Measurements from ENCODE around the gene HOXD3. TPM values are rescaled to one million over a fixed set of nuclear protein-coding genes. Genes with fewer than 3 reads are reported as not detected.

The HOXD3 gene
- total and polyA plus RNA-seq, 9 donors = 0.91 to 4.0 (median 1.7) TPM

GRCh38 chr2:176122052-176122682 is 34.9 kb upstream of the HOXD3 start:
- peak overlapping the region; percentile 57 for H3K4me3 ChIP-seq (ENCODE audit: low read length)
- no peaks in the 10 kb centered on the region for H3K9me3 ChIP-seq (replicated peaks; ENCODE audit: control insufficient read depth, low read depth, low read length)
- peaks cover 95% of the 10 kb centered on the region for H3K27me3 ChIP-seq (ENCODE audit: control insufficient read depth, insufficient read depth, low read length)
- WGBS (ENCODE audit: insufficient coverage) = 1% methylated on average over 40 of the region's 47 CpGs
- DNase-seq = peak; percentile 92
- no peaks in the 10 kb centered on the region for H3K36me3 ChIP-seq (ENCODE audit: control insufficient read depth, insufficient read depth, low read length)
- H3K27ac ChIP-seq (ENCODE audit: low read length) = no peak overlapping the region
- H3K4me1 ChIP-seq (ENCODE audit: control insufficient read depth, insufficient read depth, low read length) = peaks cover 17% of the 10 kb centered on the region

GRCh38 chr2:176122683-176123410 is 34.3 kb upstream of the HOXD3 start, which contains the start of gene HOXD9:
HOXD9 (plus strand) TSS chr2:176122719; CDS start chr2:176122769, 50 bp downstream.
- H3K27ac ChIP-seq (ENCODE audit: low read length) = no peak within 1 kb of the TSS
- no peaks in the 10 kb centered on the region for H3K36me3 ChIP-seq (ENCODE audit: control insufficient read depth, insufficient read depth, low read length)
- under 1% methylated on average over 52 of the region's 84 CpGs for WGBS (ENCODE audit: insufficient coverage)
- peaks cover 89% of the 10 kb centered on the region for H3K27me3 ChIP-seq (ENCODE audit: control insufficient read depth, insufficient read depth, low read length)
- peak within 1 kb of the TSS; percentile 57 for H3K4me3 ChIP-seq (ENCODE audit: low read length)
- peaks cover 10% of the 10 kb centered on the region for H3K4me1 ChIP-seq (ENCODE audit: control insufficient read depth, insufficient read depth, low read length)
- DNase-seq = no peak
- H3K9me3 ChIP-seq (replicated peaks; ENCODE audit: control insufficient read depth, low read depth, low read length) = no peaks in the 10 kb centered on the region

GRCh38 chr2:176123411-176124109 is 33.5 kb upstream of the HOXD3 start:
- H3K27me3 ChIP-seq (ENCODE audit: control insufficient read depth, insufficient read depth, low read length) = peaks cover 89% of the 10 kb centered on the region
- H3K9me3 ChIP-seq (replicated peaks; ENCODE audit: control insufficient read depth, low read depth, low read length) = no peaks in the 10 kb centered on the region
- no peak for DNase-seq
- no peak overlapping the region for H3K27ac ChIP-seq (ENCODE audit: low read length)
- no peaks in the 10 kb centered on the region for H3K36me3 ChIP-seq (ENCODE audit: control insufficient read depth, insufficient read depth, low read length)
- 6% methylated on average over 27 of the region's 40 CpGs for WGBS (ENCODE audit: insufficient coverage)
- peak overlapping the region; percentile 57 for H3K4me3 ChIP-seq (ENCODE audit: low read length)
- peaks cover 14% of the 10 kb centered on the region for H3K4me1 ChIP-seq (ENCODE audit: control insufficient read depth, insufficient read depth, low read length)

- no peak for DNase-seq
- no peak overlapping the region for H3K27ac ChIP-seq (ENCODE audit: low read length)
- H3K27me3 ChIP-seq (ENCODE audit: control insufficient read depth, insufficient read depth, low read length) = peaks cover 90% of the 10 kb centered on the region
- WGBS (ENCODE audit: insufficient coverage) = 50% methylated on average over 24 of the region's 34 CpGs
- H3K9me3 ChIP-seq (replicated peaks; ENCODE audit: control insufficient read depth, low read depth, low read length) = no peaks in the 10 kb centered on the region
- H3K36me3 ChIP-seq (ENCODE audit: control insufficient read depth, insufficient read depth, low read length) = no peaks in the 10 kb centered on the region
- H3K4me1 ChIP-seq (ENCODE audit: control insufficient read depth, insufficient read depth, low read length) = peaks cover 17% of the 10 kb centered on the region
- peak overlapping the region; percentile 57 for H3K4me3 ChIP-seq (ENCODE audit: low read length)
Measured at GRCh38 chr2:176124110-176124946, 32.8 kb upstream of the HOXD3 start.

GRCh38 chr2:176124947-176125771 is 31.9 kb upstream of the HOXD3 start:
- Histone ChIP-seq H3K27me3 (ENCODE audit: control insufficient read depth, insufficient read depth, low read length) (peaks cover 86% of the 10 kb centered on the region), H3K27ac (ENCODE audit: low read length) (no peak overlapping the region), H3K4me3 (ENCODE audit: low read length) (no peak overlapping the region), H3K4me1 (ENCODE audit: control insufficient read depth, insufficient read depth, low read length) (peaks cover 19% of the 10 kb centered on the region), H3K36me3 (ENCODE audit: control insufficient read depth, insufficient read depth, low read length) (no peaks in the 10 kb centered on the region), H3K9me3 (replicated peaks; ENCODE audit: control insufficient read depth, low read depth, low read length) (no peaks in the 10 kb centered on the region)
- no peak for DNase-seq
- 62% methylated on average over 7 of the region's 9 CpGs for WGBS (ENCODE audit: insufficient coverage)

GRCh38 chr2:176125772-176126054 is 31.4 kb upstream of the HOXD3 start:
- Histone ChIP-seq H3K27me3 (ENCODE audit: control insufficient read depth, insufficient read depth, low read length) (peaks cover 84% of the 10 kb centered on the region), H3K36me3 (ENCODE audit: control insufficient read depth, insufficient read depth, low read length) (no peaks in the 10 kb centered on the region), H3K9me3 (replicated peaks; ENCODE audit: control insufficient read depth, low read depth, low read length) (no peaks in the 10 kb centered on the region), H3K27ac (ENCODE audit: low read length) (no peak overlapping the region), H3K4me3 (ENCODE audit: low read length) (no peak overlapping the region), H3K4me1 (ENCODE audit: control insufficient read depth, insufficient read depth, low read length) (peaks cover 21% of the 10 kb centered on the region)
- no peak for DNase-seq
- 71% methylated on average over 5 of the region's 6 CpGs for WGBS (ENCODE audit: insufficient coverage)

- DNase-seq = peak; percentile 82
- 0% methylated on average over 1 of the region's 13 CpGs for WGBS (ENCODE audit: insufficient coverage)
- no peak overlapping the region for H3K4me3 ChIP-seq (ENCODE audit: low read length)
- H3K27me3 ChIP-seq (ENCODE audit: control insufficient read depth, insufficient read depth, low read length) = peaks cover 77% of the 10 kb centered on the region
- H3K9me3 ChIP-seq (replicated peaks; ENCODE audit: control insufficient read depth, low read depth, low read length) = no peaks in the 10 kb centered on the region
- H3K36me3 ChIP-seq (ENCODE audit: control insufficient read depth, insufficient read depth, low read length) = no peaks in the 10 kb centered on the region
- no peak overlapping the region for H3K27ac ChIP-seq (ENCODE audit: low read length)
- H3K4me1 ChIP-seq (ENCODE audit: control insufficient read depth, insufficient read depth, low read length) = peaks cover 23% of the 10 kb centered on the region
Measured at GRCh38 chr2:176126929-176127773, 30.0 kb upstream of the HOXD3 start.

- no peak overlapping the region for H3K4me3 ChIP-seq (ENCODE audit: low read length)
- H3K27ac ChIP-seq (ENCODE audit: low read length) = peak overlapping the region; percentile 96
- WGBS (ENCODE audit: insufficient coverage) = 73% methylated on average over 3 of the region's 4 CpGs
- no peak for DNase-seq
- H3K27me3 ChIP-seq (ENCODE audit: control insufficient read depth, insufficient read depth, low read length) = peaks cover 77% of the 10 kb centered on the region
- H3K4me1 ChIP-seq (ENCODE audit: control insufficient read depth, insufficient read depth, low read length) = peaks cover 29% of the 10 kb centered on the region
- no peaks in the 10 kb centered on the region for H3K9me3 ChIP-seq (replicated peaks; ENCODE audit: control insufficient read depth, low read depth, low read length)
- H3K36me3 ChIP-seq (ENCODE audit: control insufficient read depth, insufficient read depth, low read length) = no peaks in the 10 kb centered on the region
Measured at GRCh38 chr2:176127774-176128072, 29.4 kb upstream of the HOXD3 start.

Data from muscle of leg (tissue), 11 donors.